Measurements from ENCODE around the gene ANKRD28.

- TF ChIP-seq EZH2 (IDR thresholded peaks at IDR 0.05): no peak
- TF ChIP-seq POLR2AphosphoS5 (IDR thresholded peaks at IDR 0.05; ENCODE audit: borderline replicate concordance, low read depth, low read length): no peak
- no peak for TF ChIP-seq FOXP2 (optimal IDR thresholded peaks at IDR 0.05; ENCODE audit: control extremely low read depth, extremely low read length, insufficient read depth)
Measured at GRCh38 chr3:15754047-15754446, 43.7 kb downstream of the ANKRD28 start.

All from SK-N-MC (cell line).